NCI-H345 treated with DMSO at 0.1 percent for 48 hours (cell line): ENCODE data around the gene HSP90AB1.
"Not testable (repeated sequence)": the region's sequence is repeated elsewhere in the genome, so short reads cannot be mapped to it uniquely, and the experiment has no call there.

Source experiments
- DNase-seq: peaks from one replicate; lab custom pipeline; 2025; ENCODE audit not compliant: unreplicated experiment; lab: John Stamatoyannopoulos, UW

Gene HSP90AB1

DNA sequence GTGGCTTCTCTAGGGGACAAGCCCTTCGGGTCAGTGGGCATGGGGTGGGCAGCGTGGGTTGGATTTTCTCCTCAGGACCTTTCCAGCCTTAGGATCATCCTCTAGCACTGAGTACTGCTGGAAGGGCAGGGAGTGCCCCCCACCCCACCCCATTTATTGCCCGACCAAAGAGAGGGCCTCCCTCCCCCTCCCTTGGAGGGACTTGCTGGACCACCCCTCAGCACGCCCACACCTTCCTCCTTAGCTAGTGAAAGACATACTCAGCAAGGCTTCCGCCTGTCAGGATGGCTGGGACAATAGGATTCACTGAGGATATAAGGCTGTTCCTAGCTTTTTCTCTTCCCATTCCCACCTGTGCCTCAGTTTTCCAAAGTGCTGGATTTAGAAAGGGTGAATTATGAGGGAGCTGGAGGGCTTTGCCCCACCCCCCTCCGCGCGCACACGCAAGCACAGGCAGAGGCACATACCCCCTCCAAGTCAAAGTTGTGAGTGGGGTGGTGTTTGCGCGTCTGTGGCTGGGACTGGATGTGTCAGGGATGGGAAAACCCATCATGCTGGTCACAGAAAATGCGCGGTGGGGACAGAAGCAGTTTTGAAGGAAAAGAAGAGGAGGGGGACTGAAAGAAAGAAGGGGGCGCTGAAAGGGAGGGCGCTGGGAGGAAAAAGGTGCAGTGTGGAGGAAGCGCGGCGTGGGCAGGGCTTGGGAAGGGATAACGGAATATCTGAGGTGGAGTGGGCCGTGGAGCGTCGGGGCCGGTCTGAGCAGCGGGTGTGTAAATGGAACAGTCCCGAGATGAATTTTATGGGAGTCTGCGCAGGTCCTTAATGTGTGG lies 24.2 kb upstream of the HSP90AB1 start:
- DNase-seq, result no peak

DNA sequence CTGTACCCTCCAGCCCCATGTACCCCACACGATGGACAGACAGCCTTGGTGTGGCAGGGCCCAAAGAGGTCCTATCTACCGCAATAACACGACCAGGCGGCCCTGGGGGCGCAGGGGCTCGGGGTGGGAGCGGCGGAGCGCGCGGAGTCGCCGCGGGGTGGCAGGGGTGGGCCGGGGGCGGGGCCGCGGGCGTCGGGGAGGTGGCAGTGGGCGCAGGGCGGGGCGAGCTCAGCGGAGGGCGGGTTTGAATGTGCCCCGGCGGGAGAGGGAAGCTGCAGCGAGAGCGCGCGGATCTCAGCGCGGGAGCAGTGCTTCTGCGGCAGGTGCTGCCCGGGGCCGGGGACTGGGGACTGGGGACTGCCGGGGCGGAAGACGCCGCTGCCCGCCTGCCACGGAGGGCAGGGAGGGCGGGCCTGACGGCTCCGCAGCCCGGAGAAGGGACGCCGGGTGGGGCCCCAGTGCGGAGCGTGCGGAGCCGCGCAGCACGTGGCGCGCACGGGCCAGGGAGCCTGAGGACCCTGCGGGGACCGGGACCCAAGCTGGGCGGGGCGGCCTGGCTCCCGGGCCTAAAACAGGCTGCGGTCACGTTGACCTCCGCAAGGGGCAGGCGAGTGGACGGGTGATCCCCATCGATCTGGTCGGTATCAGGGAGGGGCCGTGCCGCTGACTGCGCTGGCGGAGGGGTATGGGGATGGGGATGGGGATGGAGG lies 23.4 kb upstream of the HSP90AB1 start, which contains the start of gene SLC29A1:
Gene SLC29A1 (plus strand): TSS at position 277 of the 710 bp plus-strand sequence. CDS start 3,719 bp downstream, outside the sequence.
- DNase-seq, result peak; percentile 33

GRCh38 chr6:44224029-44224964 lies 22.6 kb upstream of the HSP90AB1 start:
- no peak for DNase-seq

- no peak for DNase-seq
Observed at GRCh38 chr6:44224965-44225305, 22.0 kb upstream of the HSP90AB1 start.

- peak; percentile 16 for DNase-seq
Observed at GRCh38 chr6:44225579-44226325, 21.1 kb upstream of the HSP90AB1 start.

DNA sequence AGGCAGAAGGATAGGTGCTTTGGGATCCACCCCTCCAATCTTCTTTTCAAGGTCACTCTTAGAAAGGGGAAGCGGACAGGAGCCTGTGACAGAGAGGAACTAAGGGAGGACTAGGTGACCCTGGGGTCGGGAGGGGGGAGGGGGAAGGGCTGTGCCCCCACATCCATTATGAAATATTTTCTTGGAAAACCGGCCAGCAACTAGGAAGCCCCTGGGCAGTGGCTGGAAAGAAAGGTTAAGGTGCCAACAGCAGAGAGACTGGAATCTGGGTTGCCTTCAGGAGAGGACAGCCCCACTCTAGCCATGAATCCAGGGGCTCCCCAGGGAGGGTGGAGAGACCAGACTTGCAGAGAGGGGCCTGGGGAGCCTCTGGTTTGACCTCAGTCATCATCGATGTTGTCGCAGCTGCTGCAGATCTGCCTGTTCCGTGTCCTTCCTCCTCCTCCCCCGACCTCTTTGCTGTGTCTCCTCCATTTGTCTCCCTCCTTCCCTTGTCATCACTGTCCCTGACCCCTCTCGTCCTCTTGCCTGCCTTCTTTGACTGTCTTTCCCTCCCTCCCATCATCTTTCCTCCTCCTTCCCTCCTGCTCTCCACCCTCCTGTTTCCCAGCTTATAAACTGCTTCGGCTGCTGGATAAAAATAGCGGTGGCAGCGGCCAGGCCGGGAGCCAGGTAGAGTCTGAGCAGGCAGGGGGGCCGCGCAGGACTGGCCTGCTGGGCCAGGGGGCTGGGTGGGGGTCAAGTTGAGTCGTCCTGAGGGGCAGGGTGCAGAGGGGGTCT lies 20.3 kb upstream of the HSP90AB1 start:
- no peak for DNase-seq

- DNase-seq, result no peak
Observed at GRCh38 chr6:44227148-44227793, 19.6 kb upstream of the HSP90AB1 start.

DNA sequence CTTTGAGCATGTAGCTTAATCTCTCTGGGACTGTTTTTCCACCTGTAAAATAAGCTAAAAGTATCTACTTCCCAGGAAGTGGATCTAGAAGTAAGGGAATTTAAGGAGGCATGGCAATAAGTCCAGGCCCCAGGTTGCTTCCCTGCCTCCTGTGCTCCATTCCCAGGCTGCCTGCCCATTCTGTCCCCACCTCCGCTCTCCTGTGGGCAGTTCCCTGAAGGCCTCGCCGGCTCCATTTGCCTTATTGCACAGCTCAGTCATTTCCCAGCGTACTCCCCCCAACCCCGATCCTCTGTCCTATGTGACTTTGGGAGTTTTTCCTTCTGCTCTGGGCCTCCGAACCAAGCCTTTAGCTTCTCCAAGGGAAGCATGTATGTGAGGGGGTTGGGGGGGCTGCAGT lies 18.9 kb upstream of the HSP90AB1 start:
- no peak for DNase-seq

- DNase-seq, result no peak
Observed at GRCh38 chr6:44228433-44228832, 18.5 kb upstream of the HSP90AB1 start.

DNA sequence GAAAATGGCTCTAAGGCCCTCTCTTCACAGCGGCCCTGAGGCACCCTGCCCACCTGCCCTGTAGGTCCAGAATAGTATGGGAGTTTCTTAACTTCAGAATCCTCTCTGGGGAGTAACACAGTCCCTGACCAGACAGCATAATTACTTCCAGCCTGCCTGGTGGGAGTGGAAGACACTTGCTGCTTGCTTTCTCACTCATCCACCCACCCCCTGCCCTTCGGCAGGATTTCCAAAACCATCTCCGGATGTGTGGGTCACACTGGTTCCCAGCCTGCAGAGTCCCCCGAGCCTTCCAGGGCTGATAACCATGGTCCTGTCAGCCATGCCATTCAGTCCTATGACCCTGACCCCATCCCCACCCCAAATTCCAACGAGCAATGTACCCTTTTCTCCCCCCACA lies 18.1 kb upstream of the HSP90AB1 start:
- DNase-seq, result no peak

GRCh38 chr6:44229376-44230033 lies 17.4 kb upstream of the HSP90AB1 start:
- no peak for DNase-seq

GRCh38 chr6:44230034-44230675 lies 16.7 kb upstream of the HSP90AB1 start:
- no peak for DNase-seq

DNA sequence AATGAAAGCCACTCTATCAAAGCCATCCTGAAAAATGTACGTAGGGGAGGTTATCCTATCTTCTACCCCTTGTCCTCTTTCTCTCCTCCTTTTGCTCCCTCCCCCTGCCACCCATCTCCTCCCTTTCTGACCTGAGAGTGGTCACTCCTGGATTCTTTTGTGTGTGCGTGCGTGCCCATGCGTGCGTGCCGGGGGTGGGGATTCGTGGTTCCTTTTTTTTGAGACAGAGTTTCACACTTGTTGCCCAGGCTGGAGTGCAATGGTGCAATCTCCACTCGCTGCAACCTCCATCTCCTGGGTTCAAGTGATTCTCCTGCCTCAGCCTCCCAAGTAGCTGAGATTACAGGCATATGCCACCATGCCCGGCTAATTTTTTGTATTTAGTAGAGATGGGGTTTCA lies 15.5 kb upstream of the HSP90AB1 start:
- not testable (repeated sequence) for DNase-seq

GRCh38 chr6:44232676-44233566 lies 14.0 kb upstream of the HSP90AB1 start:
- DNase-seq, result no peak

GRCh38 chr6:44233567-44234100 lies 13.3 kb upstream of the HSP90AB1 start:
- DNase-seq, result no peak

DNA sequence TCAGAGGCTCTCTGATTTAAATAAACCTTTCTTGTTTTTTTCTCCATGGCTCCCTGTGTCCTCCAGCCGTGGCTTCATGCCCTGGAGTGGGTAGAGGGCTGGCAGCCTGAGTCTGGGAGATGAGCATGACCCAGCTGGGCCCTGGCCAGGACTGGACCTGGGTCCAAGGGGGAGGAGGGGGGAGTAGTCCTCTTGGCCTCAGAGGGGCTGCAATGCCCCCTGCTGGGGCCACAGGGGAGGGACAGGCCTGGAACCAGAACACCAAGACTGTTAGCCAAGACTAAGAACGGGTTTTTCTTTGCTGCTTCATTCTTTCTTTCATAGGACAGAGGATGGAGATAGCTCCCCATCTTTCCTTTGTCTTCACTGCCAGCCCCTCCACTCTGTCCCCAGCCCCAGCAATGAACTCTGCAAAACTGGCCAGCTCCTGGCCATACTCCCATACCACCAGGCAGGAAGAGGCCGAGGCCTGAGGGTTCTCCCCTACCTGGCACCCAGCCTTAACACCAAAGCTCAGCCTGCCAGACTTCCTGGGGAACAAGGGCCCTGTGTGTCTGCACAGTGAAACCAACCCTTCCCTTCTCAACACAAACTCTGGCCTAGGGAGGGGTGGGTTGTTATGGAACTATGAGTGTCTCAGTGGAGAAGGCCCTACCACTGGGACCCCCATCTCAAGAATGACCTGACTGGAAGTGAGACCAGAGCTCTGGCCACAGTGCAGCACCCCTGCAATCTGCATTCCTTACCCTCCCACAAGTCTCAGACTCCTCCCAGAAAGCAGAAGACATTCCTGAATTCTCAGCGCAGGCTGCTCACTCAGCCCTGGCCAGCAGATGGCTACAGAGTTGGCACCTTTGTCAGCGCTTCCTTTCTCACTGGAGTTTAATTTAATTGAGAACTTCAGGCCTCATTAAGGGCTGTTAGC lies 12.5 kb upstream of the HSP90AB1 start:
- no peak for DNase-seq
